ENCODE data around the gene NME7. TPM values are rescaled to one million over a fixed set of nuclear protein-coding genes. Genes with fewer than 3 reads are reported as not detected.

The NME7 gene
- total RNA-seq, 1 experiment from 2014 or later: 13.8 TPM

GRCh38 chr1:169151338-169151837, 216.2 kb downstream of the NME7 start (continued):
- no peak for TF ChIP-seq PRDM15 (CRISPR knock-in tag; IDR thresholded peaks at IDR 0.05)
- TF ChIP-seq CREM (CRISPR knock-in tag; IDR thresholded peaks at IDR 0.05): no peak

- no peaks in the 10 kb centered on the region for H3K4me1 Mint-ChIP-seq
- H3K36me3 Mint-ChIP-seq: no peaks in the 10 kb centered on the region
- no peak overlapping the region for H3K27ac Mint-ChIP-seq
- no peak for TF ChIP-seq GRHL2 (CRISPR knock-in tag; IDR thresholded peaks at IDR 0.05; ENCODE audit: insufficient replicate concordance, severe bottlenecking)
- TF ChIP-seq ZNF317 (CRISPR knock-in tag; IDR thresholded peaks at IDR 0.05; ENCODE audit: borderline replicate concordance, low read depth): no peak
- no peak for TF ChIP-seq ATF2 (CRISPR knock-in tag; IDR thresholded peaks at IDR 0.05; ENCODE audit: borderline replicate concordance, low read depth)
- no peaks in the 10 kb centered on the region for H3K9me3 Mint-ChIP-seq
- no peak for DNase-seq (ENCODE audit: low spot score)
- no peak overlapping the region for H3K4me3 Mint-ChIP-seq
- H3K27me3 Mint-ChIP-seq (ENCODE audit: low read depth): no peaks in the 10 kb centered on the region
- ATAC-seq: no peak
- ChIA-PET CTCF (no interaction called here), POLR2A (no interaction called here)
Observed at GRCh38 chr1:169150641-169151337, 216.8 kb downstream of the NME7 start.

- H3K4me3 Mint-ChIP-seq: no peak overlapping the region
- TF ChIP-seq FOXK1 (CRISPR knock-in tag; IDR thresholded peaks at IDR 0.05): no peak
- TF ChIP-seq MAX (CRISPR knock-in tag; IDR thresholded peaks at IDR 0.05): no peak
- no peak for TF ChIP-seq ARID4B (CRISPR knock-in tag; IDR thresholded peaks at IDR 0.05; ENCODE audit: borderline replicate concordance)
- TF ChIP-seq FOXP1 (CRISPR knock-in tag; IDR thresholded peaks at IDR 0.05; ENCODE audit: borderline replicate concordance): no peak
- TF ChIP-seq RELA (CRISPR knock-in tag; IDR thresholded peaks at IDR 0.05; ENCODE audit: borderline replicate concordance): no peak
- no peak for TF ChIP-seq ZMAT4 (CRISPR knock-in tag; IDR thresholded peaks at IDR 0.05)
- no peak for TF ChIP-seq NFATC4 (CRISPR knock-in tag; IDR thresholded peaks at IDR 0.05)
- no peak for TF ChIP-seq ZBTB43 (CRISPR knock-in tag; IDR thresholded peaks at IDR 0.05)
- TF ChIP-seq TEAD4 (CRISPR knock-in tag; IDR thresholded peaks at IDR 0.05): no peak
- no peak for TF ChIP-seq ZNF121 (CRISPR knock-in tag; IDR thresholded peaks at IDR 0.05)
- no peak for TF ChIP-seq TP53 (CRISPR knock-in tag; IDR thresholded peaks at IDR 0.05)
- TF ChIP-seq SP1 (CRISPR knock-in tag; conservative IDR thresholded peaks at IDR 0.05): no peak
- no peaks in the 10 kb centered on the region for H3K4me1 Mint-ChIP-seq
- POLR2A ChIA-PET: no interaction called here
- no peaks in the 10 kb centered on the region for H3K9me3 Mint-ChIP-seq
- DNase-seq (ENCODE audit: low spot score): no peak
- CTCF ChIA-PET: no interaction called here
- H3K27ac Mint-ChIP-seq: no peak overlapping the region
- ATAC-seq: no peak
- no peaks in the 10 kb centered on the region for H3K27me3 Mint-ChIP-seq (ENCODE audit: low read depth)
- H3K36me3 Mint-ChIP-seq: no peaks in the 10 kb centered on the region
Observed at GRCh38 chr1:169149555-169150286, 217.9 kb downstream of the NME7 start.

All from WTC11 (cell line).